DND-41 (cell line): ENCODE results near the gene ARTN.

Experiments
- EZH2 ChIP-seq: IDR thresholded peaks from 3 replicates; pipeline ENCODE4 v1.6.1; 2012; ENCODE audit warnings: borderline replicate concordance, low read depth, mild to moderate bottlenecking, moderate library complexity, low read length, inconsistent platforms; ENCODE audit not compliant: severe bottlenecking
- TF ChIP-seq, protein P1 (sequence below): IDR thresholded peaks from 2 replicates; pipeline ENCODE4 v1.5.1; 2012; ENCODE audit warnings: borderline replicate concordance, low read length, moderate library complexity, mild to moderate bottlenecking; ENCODE audit not compliant: poor library complexity, severe bottlenecking; ENCODE audit errors: extremely low read depth

DNA sequence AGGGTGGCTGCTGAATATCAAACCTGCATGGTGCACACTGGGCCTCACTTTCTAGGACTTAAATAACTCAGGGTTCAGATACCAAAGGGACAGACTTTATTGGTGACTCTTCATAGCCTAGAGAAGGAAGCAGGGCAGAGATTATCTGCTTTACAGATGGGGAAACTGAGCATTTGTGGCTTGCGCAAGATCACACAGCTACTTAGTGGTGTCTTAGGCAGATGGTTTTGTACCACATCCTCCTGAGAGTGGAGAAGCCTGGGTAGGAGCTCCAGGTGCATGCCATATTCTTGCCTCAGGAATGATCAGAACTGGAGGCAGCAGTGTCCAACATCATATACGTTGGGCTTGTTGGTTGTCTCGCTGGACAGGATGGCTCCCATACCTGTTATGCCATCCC is 29.4 kb downstream of the ARTN start:
- TF ChIP-seq, protein P1, sequence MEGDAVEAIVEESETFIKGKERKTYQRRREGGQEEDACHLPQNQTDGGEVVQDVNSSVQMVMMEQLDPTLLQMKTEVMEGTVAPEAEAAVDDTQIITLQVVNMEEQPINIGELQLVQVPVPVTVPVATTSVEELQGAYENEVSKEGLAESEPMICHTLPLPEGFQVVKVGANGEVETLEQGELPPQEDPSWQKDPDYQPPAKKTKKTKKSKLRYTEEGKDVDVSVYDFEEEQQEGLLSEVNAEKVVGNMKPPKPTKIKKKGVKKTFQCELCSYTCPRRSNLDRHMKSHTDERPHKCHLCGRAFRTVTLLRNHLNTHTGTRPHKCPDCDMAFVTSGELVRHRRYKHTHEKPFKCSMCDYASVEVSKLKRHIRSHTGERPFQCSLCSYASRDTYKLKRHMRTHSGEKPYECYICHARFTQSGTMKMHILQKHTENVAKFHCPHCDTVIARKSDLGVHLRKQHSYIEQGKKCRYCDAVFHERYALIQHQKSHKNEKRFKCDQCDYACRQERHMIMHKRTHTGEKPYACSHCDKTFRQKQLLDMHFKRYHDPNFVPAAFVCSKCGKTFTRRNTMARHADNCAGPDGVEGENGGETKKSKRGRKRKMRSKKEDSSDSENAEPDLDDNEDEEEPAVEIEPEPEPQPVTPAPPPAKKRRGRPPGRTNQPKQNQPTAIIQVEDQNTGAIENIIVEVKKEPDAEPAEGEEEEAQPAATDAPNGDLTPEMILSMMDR, result no peak
- no peak for TF ChIP-seq EZH2
